GM19455 (cell line): ENCODE data around the gene MGAT2.
A peak's percentile ranks its signal among the peaks of the same experiment; 100 is the strongest.
"Not testable (repeated sequence)": the region's sequence is repeated elsewhere in the genome, so short reads cannot be mapped to it uniquely, and the experiment has no call there.

Experiments used
- ATAC-seq: cut with Tn5 transposase; IDR thresholded peaks from one replicate; pipeline ENCODE4 v1.9.1; 2021; ENCODE audit not compliant: unreplicated experiment

The MGAT2 gene

DNA sequence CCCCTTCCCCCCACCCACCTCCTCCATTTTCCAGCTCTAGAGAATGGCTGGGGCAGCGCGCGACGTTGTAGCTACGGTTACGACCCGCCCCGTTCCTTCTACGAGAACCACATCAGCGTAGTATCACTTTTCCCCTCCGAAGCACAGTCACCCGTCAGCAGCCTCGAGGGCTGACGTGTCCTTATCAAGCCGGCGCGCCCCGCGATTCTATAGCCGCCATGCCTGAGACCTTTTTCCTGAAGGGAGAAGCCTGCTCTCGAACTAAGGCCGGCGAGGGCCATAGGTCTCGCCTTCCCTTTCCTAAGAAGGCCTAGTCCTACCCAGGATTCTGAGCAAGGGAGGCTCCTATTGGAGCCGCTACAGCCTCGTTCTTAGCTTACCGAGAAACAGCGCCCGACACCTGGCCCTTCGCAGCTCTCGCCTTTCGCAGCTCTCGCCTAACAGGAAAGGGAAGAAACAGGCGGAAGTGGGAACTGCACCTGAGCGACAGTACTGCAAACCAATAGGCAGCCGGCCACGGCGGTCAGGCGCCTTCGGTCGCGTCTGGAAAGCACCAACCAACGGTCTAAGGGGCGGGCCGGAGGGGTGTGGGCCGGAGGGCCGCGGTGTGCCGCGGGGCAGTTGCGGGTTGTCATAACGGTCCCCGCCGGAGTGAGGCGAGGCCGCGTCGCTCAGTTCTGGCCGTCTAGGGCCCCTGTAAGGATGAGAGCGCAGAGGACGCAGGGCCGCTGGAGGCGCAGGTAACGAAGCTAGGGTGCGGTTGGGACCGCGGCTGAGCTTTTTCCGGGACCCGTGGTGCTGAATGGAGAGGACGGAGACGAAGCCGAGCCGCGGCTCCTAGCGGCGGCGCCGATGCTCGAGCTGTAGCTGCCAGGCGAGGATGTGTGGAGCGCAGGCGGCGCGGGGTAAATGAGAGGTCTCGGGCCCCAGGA lies at the start of gene MGAT2, which contains the start of gene RPL36AL:
MGAT2 (plus strand) TSS at position 618 of the 932 bp plus-strand sequence. CDS start 470 bp downstream, outside the sequence.
RPL36AL (minus strand) TSS at position 445 of the 932 bp plus-strand sequence. CDS start 1,522 bp downstream, outside the sequence.
- peak; percentile 93 for ATAC-seq

DNA sequence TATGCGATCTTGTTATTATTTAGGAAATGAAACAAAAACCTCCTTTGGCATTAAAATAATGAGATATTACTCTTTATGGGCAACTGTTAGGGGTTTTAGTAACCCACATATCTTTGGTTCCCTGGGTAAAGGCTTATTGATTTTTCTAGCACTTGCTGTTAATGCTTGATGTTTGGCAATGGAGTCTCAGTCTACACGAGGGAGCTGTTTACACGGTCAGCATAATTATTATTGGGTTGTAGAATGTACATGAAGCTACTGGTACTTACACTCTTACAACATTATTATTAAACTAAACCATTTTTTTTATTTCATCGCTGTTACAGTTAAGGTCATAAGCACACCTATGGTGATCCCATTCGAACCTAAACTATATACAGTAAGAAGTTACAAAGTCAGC lies 46.6 kb upstream of the MGAT2 start:
- no peak for ATAC-seq

DNA sequence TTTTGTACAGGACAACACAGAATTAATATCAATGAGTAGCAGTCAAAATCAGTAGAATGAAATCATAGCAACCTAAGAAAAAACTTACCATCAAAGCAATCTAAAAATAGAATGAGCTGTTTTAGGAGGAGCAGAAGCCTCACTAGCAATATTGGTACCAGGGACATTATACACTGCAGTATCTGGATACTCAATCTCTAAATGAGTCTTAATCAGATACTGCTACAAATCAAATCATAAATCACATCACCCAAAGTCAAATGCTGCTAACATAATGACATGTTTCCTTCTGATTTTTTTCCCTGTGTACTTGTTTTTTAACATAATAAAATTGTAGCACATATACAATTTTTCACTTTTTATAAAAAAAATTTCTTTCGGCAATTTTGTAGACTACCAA lies 42.5 kb upstream of the MGAT2 start:
- ATAC-seq: no peak

- no peak for ATAC-seq
Measured at GRCh38 chr14:49579841-49580240, 40.8 kb upstream of the MGAT2 start.

- no peak for ATAC-seq
Measured at GRCh38 chr14:49581209-49582112, 39.1 kb upstream of the MGAT2 start.

GRCh38 chr14:49582113-49582977 lies 38.3 kb upstream of the MGAT2 start:
- no peak for ATAC-seq

GRCh38 chr14:49583629-49584028 lies 37.0 kb upstream of the MGAT2 start:
- ATAC-seq: no peak

GRCh38 chr14:49584058-49584457 lies 36.5 kb upstream of the MGAT2 start:
- ATAC-seq: no peak

- ATAC-seq: not testable (repeated sequence)
Measured at GRCh38 chr14:49584981-49585640, 35.5 kb upstream of the MGAT2 start.

GRCh38 chr14:49585803-49586672 lies 34.6 kb upstream of the MGAT2 start, which contains the start of gene RPS29:
RPS29 (minus strand) TSS chr14:49586380; CDS start chr14:49586346, 34 bp downstream.
- peak; percentile 85 for ATAC-seq

DNA sequence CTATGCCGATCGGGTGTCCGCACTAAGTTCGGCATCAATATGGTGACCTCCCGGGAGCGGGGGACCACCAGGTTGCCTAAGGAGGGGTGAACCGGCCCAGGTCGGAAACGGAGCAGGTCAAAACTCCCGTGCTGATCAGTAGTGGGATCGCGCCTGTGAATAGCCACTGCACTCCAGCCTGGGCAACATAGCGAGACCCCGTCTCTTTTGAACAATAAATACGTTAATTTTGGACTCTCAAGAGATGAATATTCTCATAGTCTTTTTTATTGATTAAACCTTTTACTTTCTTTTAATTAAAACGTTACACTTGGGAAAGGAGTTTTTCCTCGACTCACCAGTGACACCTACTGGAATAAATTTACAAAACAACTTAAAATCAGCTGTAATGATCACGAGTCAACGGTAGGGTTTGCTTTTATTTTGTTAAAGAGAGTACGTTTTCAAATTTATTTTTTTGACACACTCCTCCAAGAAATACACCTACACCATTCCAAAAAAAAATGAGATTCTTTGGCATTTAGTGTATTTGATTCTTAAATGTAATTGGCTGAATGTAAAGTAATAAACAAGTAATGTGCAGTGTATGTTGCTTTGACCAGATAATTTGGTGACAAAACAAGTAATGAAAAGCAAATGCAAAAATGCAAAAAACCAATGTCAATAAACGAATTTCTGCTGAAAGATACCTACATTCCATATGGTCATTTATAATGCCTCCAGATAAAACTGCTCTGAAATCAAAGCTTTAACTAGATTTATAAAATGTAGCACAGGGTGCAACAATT lies 33.7 kb upstream of the MGAT2 start:
- ATAC-seq: peak; percentile 27

GRCh38 chr14:49589387-49589786 lies 31.2 kb upstream of the MGAT2 start:
- ATAC-seq: no peak

GRCh38 chr14:49593016-49593415 lies 27.6 kb upstream of the MGAT2 start:
- ATAC-seq: peak; percentile 39

- peak; percentile 15 for ATAC-seq
Measured at GRCh38 chr14:49594347-49595091, 26.1 kb upstream of the MGAT2 start.

- no peak for ATAC-seq
Measured at GRCh38 chr14:49598189-49598484, 22.5 kb upstream of the MGAT2 start.

DNA sequence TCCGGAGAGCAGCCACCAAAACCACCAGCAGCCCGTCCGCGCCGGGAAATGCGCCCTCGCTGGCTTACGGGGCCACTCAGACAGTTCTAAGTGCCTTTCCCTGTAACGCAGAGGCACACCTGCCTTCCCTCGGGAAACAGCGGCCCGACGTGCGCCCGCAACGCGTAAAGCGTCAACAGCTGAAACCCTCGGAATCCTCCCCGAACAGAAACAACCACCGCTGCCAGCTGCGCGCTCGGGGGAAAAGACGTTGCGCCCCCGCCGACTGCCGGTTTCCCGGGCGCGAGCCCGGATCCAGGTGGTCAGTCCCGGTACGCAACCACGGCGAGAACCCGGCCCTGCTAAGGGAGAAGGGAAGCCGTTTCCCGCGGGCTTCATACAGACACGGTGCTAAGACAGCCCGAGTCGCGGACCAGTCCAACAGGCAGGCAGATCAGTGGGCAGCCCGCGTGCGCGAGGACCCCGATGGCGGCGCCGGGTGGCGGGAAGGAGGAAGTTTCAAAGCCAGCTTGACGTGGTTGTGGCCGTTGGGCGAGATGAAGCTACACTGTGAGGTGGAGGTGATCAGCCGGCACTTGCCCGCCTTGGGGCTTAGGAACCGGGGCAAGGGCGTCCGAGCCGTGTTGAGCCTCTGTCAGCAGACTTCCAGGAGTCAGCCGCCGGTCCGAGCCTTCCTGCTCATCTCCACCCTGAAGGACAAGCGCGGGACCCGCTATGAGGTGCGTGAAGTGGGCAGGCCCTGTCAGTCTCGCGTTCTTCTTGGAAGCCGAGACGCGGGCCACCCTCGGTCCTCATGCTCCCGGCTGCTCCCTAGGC lies 21.9 kb upstream of the MGAT2 start, which contains the start of gene LRR1:
LRR1 (plus strand) TSS at position 456 of the 816 bp plus-strand sequence; CDS start at position 537, 81 bp downstream.
- ATAC-seq: peak; percentile 49

DNA sequence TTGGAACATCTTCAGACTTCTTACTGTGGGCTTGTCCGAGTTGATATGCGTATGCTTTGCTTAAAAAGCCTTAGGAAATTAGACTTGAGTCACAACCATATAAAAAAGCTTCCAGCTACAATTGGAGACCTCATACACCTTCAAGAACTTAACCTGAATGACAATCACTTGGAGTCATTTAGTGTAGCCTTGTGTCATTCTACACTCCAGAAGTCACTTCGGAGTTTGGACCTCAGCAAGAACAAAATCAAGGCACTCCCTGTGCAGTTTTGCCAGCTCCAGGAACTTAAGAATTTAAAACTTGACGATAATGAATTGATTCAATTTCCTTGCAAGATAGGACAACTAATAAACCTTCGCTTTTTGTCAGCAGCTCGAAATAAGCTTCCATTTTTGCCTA lies 13.0 kb upstream of the MGAT2 start:
- ATAC-seq: no peak
